Central memory CD4-positive, alpha-beta T cell (primary cell): ENCODE data around the gene PTPRCAP.
"Not testable (repeated sequence)": the region's sequence is repeated elsewhere in the genome, so short reads cannot be mapped to it uniquely, and the experiment has no call there.

Source experiments
- DNase-seq: peaks from one replicate; pipeline ENCODE4 v3.0.0; 2022

PTPRCAP gene

DNA sequence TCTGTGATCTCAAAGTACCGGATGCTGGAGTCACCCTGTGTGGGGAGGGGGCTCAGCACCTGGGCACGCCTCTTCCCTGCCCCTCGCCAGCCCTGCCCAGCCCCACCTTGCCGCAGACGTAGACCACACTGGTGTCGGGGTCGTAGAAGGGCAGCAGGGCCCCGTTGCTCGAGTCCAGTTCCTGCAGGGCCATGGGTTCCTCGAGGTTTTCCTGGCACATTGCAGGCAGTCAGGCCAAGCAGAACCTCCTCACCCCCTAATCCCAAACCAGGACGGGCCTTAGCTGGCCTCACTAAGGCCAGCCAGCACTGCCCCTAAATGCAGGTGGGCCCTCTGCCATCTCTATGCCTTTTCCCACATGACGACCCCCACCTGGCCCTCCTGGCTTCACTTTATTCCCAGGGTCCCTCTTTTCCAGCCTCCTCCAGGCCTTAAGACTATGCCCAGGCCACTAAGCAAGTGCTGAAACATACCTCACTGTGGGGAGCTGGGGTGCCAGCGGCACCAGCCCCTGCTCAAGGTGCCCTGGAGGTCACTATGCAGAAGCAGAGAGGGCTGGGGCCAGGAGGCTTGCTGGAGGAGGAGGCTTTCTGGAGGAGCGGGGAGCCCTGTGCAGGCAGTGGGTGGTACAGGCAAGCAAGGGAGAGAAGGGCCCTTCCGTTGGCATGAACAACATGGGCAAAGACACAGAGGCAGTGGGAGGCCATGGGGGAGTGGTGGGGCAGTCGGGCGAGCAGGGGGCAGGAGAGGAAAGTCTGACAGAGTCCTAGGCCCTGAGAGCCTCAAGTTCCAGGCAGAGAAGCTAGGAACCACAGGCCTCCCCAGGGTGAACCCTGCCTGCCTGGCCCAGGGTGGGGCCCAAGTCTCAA lies 3.0 kb upstream of the PTPRCAP start:
- no peak for DNase-seq

DNA sequence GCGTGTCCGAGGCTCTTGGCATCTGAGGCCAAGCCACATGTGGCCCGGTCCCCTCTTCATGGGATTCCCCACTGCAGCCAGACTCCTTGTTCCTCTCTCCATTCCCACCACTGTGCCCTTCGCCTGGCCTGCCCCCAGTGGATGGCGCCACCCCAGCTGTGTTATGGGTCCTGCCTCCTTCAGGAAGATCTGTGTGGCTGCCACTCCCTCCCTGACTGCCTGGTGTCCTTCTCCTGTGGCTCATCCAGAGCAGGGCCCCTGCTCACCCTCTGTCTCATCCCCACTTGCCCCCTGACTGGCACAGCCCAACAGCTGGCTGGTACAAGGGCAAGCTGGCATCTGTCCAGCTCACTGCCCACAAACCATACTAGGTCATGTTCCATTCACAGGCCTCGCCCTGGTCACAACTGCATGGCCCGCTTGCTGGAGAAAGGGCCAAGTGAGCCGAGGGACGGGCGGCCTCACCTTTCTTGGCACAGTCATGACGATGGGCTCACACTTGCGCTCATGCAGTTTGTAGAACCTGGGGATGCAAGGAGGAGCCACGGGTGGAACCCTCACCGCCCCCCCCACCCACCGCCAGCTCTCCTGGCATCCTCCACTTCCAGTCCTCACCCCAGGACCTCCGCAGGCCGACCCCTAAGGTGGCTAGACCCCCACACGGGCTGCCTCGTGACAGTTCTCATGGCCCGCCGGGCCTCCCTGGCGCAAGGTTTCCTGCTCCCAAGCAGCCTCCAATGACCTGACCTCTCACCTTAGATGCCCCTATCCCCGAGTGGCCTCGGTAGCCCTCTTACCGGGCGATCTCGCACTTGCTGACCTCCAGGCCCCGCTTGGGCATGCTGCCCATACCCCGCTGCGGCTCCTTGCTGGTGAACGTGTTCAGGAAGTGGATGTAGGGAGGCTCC lies 2.1 kb upstream of the PTPRCAP start:
- DNase-seq: no peak

DNA sequence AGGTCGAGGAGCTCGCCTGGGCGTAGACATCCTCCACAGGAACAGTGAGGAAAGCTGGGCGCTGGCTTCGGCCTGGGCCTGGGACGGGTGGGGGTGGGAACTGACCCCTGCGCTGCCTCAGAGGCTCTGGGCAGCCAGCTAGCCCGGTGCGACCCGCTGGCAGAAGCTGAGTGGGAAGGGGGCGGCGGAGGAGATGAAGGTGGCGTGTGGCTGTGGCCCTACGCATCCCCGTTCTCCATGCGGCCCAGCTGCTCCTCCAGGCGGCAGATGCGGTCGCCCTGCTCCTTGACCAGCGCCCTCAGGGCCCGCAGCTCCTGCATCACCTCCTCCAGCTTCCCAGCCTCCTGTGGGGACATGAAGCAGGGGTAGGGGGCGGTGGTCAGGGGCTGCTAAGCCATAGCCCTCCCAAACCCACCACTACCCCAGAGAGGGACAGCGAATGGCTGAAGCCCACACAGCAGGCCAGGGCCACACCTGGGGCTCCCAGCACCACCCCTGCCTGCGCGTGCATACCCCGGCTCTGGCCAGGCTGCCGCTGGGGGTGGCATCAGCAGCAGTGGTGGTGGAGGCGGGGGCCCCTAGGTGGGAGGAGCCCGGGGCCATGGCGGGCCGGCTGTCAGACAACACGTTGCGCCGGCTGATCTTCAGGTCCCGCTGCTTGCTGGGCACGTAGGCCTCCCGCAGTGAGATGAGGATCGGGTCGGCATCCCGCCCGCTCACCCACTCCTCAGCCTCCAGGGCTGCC lies 848 bp upstream of the PTPRCAP start:
- peak; percentile 75 for DNase-seq

DNA sequence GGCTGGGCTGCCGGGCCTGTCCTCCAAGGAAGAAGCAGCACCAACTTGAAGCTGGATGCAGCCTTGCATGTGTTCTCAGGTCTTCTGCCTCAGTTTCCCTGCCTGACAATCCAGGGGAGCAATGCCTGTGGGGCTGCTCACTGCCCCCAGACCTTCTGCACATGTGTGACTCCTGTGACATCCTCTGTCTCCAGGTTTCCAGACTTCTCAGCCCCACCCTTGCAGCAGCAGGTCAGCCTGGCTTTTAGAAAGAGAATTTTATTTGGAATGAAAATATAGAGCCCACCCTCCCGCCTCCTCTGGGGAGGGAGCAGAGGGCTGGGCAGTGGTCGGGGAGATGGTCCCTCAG lies 301 bp upstream of the PTPRCAP start:
- no peak for DNase-seq

DNA sequence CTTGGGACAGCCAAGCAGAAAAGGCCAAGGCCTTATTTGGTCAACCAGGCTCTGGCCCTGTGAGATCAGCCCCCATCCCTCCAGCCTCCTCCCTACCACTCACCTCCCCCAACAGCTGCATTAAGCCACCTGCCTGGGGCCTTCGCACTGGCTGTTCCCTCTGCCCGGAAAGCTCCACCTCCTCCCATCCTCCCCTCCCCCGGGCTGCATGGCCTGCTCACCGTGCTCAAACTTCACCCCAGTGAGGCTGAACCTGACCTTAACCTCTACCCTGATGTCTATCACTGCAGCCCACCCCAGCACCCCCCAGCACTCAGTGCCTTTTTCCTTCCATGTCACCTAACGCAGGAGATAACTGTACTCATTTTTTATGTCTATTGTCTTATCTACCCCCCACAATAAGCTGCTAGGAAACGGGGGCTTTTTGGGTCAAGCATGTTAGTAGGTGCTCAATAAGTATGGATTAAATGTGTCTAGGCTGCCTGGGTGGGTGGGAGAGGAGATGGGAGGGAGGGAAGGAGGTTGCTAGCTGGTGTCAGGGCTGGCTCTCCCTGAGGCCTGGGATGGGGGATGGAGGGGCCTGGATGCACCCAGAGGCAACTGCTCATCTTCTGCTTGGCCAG lies 912 bp downstream of the PTPRCAP start:
- no peak for DNase-seq

DNA sequence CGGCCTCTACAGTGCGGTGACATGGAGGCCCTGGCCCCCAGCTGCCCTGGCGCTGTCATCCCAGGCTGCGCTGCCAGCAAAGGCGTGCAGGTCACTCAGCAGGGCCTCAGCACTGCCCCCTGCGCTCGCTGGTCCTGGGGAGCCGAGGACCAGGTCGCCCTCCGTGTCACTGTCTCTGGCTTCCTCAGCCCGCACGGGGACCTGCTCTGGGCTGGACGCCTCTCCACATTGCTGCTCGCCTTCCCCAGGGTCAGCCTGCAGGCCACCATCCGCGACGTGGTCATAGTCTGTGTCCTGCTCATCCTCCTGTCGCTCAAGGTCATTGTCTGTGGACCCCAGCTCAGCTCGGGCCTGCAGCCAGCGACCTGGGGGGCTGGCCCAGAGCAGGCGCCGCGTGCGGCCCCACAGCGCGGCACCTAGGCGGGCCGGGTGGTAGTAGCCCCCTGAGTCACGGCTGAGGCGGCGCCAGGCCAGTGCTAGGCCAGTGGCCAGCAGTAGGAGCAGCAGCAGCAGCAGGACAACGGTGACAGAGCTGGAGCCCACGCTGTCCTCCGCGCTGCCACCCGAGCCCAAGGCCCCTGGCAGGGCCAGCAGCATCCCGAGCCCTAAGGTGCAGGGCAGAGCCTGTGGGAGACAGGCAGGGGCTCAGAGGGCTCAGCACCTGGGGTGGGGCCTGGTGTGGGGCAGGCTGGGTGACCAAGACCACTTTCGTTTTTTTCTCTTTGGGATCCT lies 1.6 kb downstream of the PTPRCAP start:
- DNase-seq: no peak

DNA sequence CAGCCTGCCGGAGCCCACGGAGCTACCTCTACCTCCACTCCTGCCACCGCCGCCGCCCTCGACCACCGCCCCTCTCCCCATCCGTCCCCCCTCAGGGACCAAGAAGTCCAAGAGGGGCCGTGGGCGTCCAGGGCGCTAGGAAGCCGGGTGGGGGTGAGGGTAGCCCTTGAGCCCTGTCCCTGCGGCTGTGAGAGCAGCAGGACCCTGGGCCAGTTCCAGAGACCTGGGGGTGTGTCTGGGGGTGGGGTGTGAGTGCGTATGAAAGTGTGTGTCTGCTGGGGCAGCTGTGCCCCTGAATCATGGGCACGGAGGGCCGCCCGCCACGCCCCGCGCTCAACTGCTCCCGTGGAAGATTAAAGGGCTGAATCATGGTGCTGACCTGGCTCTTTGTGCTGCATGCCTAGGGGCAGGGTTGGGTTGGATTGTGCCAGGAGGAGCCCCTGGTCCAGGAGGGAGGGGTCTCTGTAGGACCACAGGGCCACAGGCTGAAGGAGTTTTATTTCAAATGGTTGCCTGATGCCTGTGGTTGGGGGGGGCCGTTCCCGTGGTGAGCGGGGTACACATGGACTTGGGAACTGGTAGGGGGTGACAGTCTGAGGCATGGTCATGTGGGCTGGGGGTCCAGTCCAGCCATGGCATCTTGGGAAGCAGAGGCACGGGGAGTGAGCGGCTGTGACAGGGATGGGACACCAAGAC lies 2.3 kb downstream of the PTPRCAP start:
- no peak for DNase-seq

DNA sequence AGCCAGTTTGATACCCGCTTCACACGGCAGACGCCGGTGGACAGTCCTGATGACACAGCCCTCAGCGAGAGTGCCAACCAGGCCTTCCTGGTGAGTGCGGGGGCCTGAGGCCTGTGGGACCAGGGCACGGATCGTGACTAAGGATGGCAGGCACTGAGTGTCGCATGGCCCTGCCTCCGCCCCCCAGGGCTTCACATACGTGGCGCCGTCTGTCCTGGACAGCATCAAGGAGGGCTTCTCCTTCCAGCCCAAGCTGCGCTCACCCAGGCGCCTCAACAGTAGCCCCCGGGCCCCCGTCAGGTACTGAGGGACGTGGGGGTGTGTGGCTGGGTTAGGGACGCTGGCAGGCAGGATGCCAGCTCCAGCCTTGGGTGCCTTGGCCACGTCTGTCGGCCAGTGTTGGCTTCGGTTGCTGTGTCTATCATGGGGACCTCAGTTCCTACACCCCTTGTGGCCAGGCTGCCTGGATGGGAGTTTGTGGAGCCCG lies 3.0 kb downstream of the PTPRCAP start:
- DNase-seq: no peak

DNA sequence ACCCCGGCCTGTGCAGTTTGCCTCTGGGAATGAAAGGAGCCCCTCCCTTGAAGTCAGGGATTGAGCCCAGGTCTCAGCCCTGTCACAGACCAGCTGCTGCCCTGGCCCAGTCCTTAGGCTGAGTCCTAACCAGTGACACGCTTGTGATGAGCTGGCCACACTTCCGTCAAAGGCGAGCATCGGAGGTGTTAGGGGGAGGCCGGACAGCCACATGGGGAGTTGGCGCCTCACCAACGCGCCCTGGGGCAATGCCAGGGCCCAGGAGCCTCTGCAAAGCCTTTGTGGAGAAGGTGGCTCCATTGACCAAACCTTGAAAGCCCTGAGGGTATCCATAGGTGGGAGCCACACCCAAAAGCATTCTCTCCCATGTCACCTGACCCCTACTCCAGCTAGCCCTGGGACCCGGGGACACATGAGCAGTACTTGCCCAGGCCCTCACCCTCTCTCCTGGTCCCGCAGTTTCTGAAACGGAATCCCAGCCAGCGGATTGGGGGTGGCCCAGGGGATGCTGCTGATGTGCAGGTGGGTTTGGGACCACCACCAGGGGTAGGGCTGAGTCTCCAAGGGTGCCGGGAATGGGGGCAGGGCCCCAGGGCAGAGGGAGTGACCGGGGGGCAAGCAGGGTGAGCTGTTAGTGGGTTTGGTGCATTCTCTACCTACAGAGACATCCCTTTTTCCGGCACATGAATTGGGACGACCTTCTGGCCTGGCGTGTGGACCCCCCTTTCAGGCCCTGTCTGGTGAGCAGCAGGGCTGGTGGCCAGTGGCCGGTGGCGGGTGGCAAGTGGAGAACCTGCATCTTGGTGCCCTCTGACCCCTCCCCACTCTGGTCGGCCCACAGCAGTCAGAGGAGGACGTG lies 3.7 kb downstream of the PTPRCAP start:
- no peak for DNase-seq

DNA sequence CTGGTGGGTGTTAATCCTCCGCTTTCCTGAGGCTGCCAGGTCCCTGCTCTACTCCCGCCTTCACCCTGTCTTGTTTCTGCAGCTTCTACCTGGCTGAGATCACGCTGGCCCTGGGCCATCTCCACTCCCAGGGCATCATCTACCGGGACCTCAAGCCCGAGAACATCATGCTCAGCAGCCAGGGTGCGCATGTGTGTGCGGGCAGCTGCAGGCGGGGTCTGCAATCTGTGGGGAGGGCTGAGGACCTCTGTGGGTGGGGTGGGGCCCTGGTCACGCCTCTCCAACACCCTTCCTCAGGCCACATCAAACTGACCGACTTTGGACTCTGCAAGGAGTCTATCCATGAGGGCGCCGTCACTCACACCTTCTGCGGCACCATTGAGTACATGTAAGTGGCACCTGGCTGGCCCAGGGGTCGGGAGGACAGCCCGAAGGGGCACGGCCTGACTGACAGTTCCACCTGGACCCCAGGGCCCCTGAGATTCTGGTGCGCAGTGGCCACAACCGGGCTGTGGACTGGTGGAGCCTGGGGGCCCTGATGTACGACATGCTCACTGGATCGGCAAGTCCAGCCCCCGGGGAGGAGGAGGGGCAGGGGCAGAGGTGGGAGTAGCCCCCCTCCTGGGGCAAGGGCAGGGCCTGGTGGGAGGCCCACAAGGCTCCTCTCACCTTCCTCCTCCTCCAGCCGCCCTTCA lies 4.7 kb downstream of the PTPRCAP start:
- DNase-seq: no peak

DNA sequence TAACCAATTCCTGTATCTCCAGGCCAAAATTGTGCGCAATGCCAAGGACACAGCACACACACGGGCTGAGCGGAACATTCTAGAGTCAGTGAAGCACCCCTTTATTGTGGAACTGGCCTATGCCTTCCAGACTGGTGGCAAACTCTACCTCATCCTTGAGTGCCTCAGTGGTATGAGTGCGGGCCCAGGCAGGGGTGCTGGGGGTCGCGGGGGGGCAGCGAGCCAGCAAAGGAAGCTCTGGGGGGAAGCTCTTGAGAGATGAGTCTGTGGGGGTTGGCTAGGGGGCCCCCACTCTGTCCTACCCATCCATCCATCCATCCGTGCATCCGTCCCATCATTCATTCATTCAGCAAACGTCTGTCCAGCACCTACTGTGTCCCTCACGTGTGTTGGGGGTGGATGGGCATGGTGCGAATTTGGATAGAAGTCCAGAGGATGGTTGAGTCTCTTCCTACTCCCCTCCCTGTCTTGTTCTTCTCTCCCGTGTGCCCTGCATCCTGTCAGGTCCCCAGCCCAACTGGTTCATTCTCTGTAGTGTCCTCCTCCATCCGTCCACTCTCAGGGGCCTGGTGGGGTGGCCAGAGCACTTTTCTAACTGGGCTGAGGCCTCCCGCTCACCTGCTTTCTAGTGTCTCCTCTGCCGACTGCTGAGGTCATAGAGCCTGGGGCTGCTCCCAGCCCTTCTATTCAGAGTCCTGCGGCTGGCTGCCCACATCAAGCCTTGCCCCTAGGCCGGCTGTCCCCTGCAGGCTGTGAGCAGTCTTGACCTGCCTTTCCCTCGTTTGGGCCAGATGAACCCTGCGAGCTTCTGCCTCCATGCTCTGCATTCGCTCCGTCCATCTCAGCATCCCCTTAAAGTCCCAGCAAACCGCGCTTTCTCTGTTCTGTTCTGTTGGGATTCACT lies 5.9 kb downstream of the PTPRCAP start:
- DNase-seq: no peak

DNA sequence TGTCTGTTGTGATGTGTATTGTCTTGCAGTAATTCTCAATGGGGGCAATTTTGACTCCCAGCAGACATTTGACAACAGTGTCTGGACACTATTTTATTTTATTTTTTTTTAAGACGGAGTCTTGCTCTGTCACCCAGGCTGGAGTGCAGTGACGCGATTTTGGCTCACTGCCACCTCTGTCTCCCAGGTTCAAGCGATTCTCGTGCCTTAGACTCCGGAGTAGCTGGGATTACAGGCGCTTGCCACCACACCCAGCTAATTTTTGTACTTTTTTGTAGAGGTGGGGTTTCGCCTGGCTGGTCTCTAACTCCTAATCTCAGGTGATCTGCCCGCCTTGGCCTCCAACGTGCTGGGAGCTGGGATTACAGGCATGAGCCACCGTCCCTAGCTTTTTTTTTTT lies 7.8 kb downstream of the PTPRCAP start:
- no peak for DNase-seq

DNA sequence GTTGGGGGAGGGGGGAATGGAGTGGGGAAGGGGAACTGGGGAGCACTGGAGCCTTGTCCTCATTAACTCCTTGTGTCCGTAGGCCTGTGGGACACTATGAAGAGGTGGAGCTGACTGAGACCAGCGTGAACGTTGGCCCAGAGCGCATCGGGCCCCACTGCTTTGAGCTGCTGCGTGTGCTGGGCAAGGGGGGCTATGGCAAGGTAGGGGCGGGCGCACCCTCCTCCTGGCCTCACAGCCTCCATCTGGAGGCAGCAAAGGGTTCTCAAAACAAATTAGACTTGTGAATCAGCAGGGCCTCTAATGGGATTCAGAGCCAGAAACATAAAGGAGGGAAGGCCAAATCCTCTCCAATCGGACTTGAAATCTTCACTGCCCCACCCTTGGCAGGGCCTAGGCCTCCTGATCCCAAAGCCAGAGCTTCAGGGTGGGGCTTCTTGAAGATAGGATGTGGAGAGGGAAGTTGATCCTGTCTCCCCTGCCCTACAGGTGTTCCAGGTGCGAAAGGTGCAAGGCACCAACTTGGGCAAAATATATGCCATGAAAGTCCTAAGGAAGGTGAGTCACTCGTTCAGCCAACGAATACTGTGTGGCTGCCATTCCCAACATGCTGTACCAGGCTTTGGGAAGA lies 8.3 kb downstream of the PTPRCAP start:
- no peak for DNase-seq

DNA sequence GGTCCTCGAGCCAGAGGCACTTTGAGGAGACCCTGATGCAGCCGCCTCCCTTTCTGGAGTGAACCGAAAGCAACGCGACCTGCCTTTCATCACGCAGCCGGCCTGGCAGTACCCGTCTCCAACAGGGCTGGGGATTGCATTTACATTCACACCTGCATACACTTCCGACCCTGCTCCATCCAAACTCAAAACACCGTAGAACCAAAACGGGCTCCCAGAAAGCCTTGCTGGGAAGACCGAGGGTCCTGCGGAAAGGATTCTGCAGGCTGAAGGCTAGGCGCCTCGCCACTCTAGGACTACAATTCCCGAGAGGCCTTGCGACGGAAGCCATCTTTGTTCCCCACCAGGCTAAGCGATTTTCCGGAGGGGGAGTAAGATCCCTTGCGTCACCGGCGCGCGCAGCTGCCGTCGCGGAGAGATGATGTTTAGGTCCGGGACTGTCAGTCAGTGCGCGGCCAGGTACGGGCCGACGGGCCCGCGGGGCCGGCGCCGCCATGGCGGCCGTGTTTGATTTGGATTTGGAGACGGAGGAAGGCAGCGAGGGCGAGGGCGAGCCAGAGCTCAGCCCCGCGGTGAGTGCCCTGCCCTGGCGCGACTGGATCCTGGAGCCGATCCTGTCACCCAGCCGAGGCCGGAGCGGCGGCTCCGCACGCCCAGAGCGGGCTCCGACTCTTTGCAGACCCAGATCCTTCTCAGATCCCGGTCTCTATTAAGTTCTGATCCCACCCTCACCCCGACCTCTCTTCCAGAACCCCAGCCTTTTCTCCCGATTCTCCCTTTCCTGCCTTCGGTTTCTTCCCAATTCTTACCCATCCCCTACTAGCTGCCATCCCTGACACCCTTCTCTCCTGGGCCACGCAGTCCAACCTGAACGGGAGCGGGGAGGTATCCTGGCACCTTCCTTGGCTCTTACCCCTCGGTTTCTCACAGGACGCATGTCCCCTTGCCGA lies 9.2 kb downstream of the PTPRCAP start, which contains the start of gene RPS6KB2:
Gene RPS6KB2, plus strand, starts transcription at position 443 of the 950 bp plus-strand sequence. Its CDS starts 52 bp downstream, at position 495.
- DNase-seq: peak; percentile 97

DNA sequence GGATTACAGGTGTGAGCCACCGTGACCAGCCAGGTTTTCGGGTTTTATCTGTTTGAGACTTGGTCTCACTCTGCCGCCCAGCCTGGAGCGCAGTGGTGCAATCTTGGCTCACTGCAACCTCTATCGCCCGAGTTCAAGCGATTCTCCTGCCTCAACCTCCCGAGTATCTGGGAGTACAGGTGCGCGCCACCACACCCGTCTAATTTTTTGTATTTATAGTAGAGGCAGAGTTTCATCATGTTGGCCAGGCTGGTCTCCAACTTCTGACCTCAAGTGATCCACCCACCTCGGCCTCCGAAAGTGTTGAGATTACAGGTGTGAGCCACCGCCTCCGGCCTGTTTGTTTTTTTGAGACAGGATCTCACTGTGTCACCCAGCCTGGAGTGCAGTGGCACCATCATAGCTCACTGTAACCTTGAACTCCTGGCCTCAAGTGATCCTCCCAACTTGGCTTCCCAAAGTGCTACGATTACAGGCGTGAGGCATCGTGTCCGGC lies 10.1 kb downstream of the PTPRCAP start:
- not testable (repeated sequence) for DNase-seq

DNA sequence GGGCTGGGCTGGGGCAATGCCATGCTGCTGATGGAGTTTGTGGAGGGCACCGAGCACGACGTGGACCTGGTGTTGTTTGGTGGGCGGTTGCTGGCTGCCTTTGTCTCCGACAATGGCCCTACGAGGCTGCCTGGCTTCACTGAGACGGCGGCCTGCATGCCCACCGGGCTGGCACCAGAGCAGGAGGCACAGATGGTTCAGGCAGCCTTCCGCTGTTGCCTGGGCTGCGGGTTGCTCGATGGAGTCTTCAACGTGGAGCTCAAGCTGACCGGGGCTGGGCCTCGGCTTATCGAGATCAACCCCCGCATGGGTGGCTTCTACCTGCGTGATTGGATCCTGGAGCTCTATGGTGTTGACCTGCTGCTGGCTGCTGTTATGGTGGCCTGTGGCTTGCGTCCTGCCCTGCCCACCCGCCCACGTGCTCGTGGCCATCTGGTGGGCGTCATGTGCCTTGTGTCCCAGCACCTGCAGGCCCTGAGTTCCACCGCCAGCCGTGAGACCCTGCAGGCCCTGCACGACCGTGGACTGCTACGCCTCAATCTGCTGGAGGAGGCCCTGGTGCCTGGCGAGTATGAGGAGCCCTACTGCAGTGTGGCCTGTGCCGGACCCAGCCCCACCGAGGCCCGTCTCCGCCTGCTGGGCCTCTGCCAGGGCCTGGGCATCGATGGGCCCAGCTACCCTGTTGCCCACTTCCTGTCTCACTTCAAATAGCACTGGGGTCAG lies 13.4 kb downstream of the PTPRCAP start:
- DNase-seq: no peak
